Uterus (tissue), 4 donors: ENCODE data around the gene ATL2. TPM values are rescaled to one million over a fixed set of nuclear protein-coding genes. Genes with fewer than 3 reads are reported as not detected.

Experiments
- DNase-seq, 2 donors: peaks; one replicate each; pipeline ENCODE4 v3.0.0-alpha.2; 2019 to 2020
- H3K27ac ChIP-seq, 2 donors: fragments of 200-600 bp; sonication (generic); 1 replicate in 1 of 2; 2 replicates in 1 of 2; pipeline ENCODE4 v1.5.1; 2016 to 2018
- H3K27me3 ChIP-seq, 2 donors: fragments of 200-600 bp; sonication (generic); one replicate each; pipeline ENCODE4 v1.5.1; 2018 to 2019; ENCODE audit warnings: control low read depth in 1 of 2
- H3K36me3 ChIP-seq, 2 donors: fragments of 200-600 bp; sonication (generic); one replicate each; pipeline ENCODE4 v1.5.1; 2019; ENCODE audit warnings: control low read depth in 1 of 2
- H3K4me1 ChIP-seq, 2 donors: fragments of 200-600 bp; sonication (generic); one replicate each; pipeline ENCODE4 v1.5.1; 2018 to 2019; ENCODE audit warnings: control low read depth in 1 of 2
- H3K4me3 ChIP-seq, 2 donors: fragments of 200-600 bp; sonication (generic); 1 replicate in 1 of 2; 2 replicates in 1 of 2; pipeline ENCODE4 v1.5.1; 2018 to 2019; ENCODE audit warnings: mild to moderate bottlenecking in 1 of 2
- H3K9me3 ChIP-seq, 2 donors: fragments of 200-600 bp; sonication (generic); one replicate each; pipeline ENCODE4 v1.5.1; 2019; ENCODE audit warnings: control low read depth in 1 of 2
- CTCF ChIP-seq, 4 experiments: fragments of 200-600 bp in 2 of 4; fragments of 450-650 bp in 2 of 4; sonication (generic) in 2 of 4; IDR thresholded peaks; one replicate each; pipeline ENCODE4 v1.5.1; 2016 to 2019; ENCODE audit warnings: antibody characterized with exemption in 4 of 4, mild to moderate bottlenecking in 2 of 4, moderate library complexity in 1 of 4
- POLR2A ChIP-seq, 2 donors: fragments of 450-650 bp; IDR thresholded peaks; one replicate each; pipeline ENCODE4 v1.6.1; 2016; ENCODE audit warnings: antibody characterized with exemption in 2 of 2, mild to moderate bottlenecking in 1 of 2, moderate library complexity in 1 of 2
- intact Hi-C: fragments of 100-400 bp; cut with DNase I; formaldehyde crosslinking; loops from one replicate; pipeline ENCODE4 v1.15.1; 2023; ENCODE audit warnings: low total_unique reads
- total RNA-seq, 4 donors: library from RNA; depleted of rRNA in 3 of 4; stranded (reverse); fragments of >200 nt in 3 of 4; gene quantifications; one replicate each; pipeline versions ENCODE4 v1.1.0 to v1.2.4, GENCODE V29; 2014 to 2023
- donor health status: DM: yes; HTN: yes; CAD: no.

Gene ATL2
- total RNA-seq, 4 donors from 2014 or later = 90.9 to 404 (median 140) TPM

GRCh38 chr2:38268691-38269327 is 108.3 kb downstream of the ATL2 start:
- intact Hi-C loops = no loop called here
- no peak overlapping the region for H3K4me3 ChIP-seq
- no peak for TF ChIP-seq POLR2A (IDR thresholded peaks at IDR 0.05)
- TF ChIP-seq CTCF (IDR thresholded peaks at IDR 0.05) = no peak
- DNase-seq = no peak
- H3K27me3 ChIP-seq = no peaks in the 10 kb centered on the region
- no peak overlapping the region for H3K27ac ChIP-seq
- no peaks in the 10 kb centered on the region for H3K4me1 ChIP-seq
- no peaks in the 10 kb centered on the region for H3K9me3 ChIP-seq
- no peaks in the 10 kb centered on the region for H3K36me3 ChIP-seq

GRCh38 chr2:38268001-38268400 is 109.1 kb downstream of the ATL2 start:
- TF ChIP-seq POLR2A (IDR thresholded peaks at IDR 0.05) = no peak
- no peak for TF ChIP-seq CTCF (IDR thresholded peaks at IDR 0.05)
- Histone ChIP-seq H3K27ac (no peak overlapping the region), H3K4me3 (no peak overlapping the region), H3K27me3 (no peaks in the 10 kb centered on the region), H3K9me3 (no peaks in the 10 kb centered on the region), H3K4me1 (no peaks in the 10 kb centered on the region), H3K36me3 (no peaks in the 10 kb centered on the region)
- intact Hi-C loops = no loop called here
- no peak for DNase-seq

- no peaks in the 10 kb centered on the region for H3K9me3 ChIP-seq
- no peaks in the 10 kb centered on the region for H3K27me3 ChIP-seq
- DNase-seq = no peak
- H3K36me3 ChIP-seq = no peaks in the 10 kb centered on the region
- intact Hi-C loops = no loop called here
- H3K4me3 ChIP-seq = no peak overlapping the region
- TF ChIP-seq POLR2A (IDR thresholded peaks at IDR 0.05) (no peak), CTCF (IDR thresholded peaks at IDR 0.05) (no peak)
- no peaks in the 10 kb centered on the region for H3K4me1 ChIP-seq
- no peak overlapping the region for H3K27ac ChIP-seq
These were observed 109.7 kb downstream of the ATL2 start for GRCh38 chr2:38267270-38267925.

GRCh38 chr2:38266382-38267061 is 110.6 kb downstream of the ATL2 start:
- no peaks in the 10 kb centered on the region for H3K4me1 ChIP-seq
- H3K9me3 ChIP-seq = no peaks in the 10 kb centered on the region
- H3K27ac ChIP-seq = no peak overlapping the region
- no peaks in the 10 kb centered on the region for H3K27me3 ChIP-seq
- intact Hi-C loops = no loop called here
- no peak for DNase-seq
- no peak overlapping the region for H3K4me3 ChIP-seq
- TF ChIP-seq POLR2A (IDR thresholded peaks at IDR 0.05) (no peak), CTCF (IDR thresholded peaks at IDR 0.05) (no peak)
- no peaks in the 10 kb centered on the region for H3K36me3 ChIP-seq

- peak overlapping the region; percentile 25 to 38 for H3K27ac ChIP-seq
- no peak overlapping the region for H3K4me3 ChIP-seq
- no peak for DNase-seq
- H3K36me3 ChIP-seq = no peaks in the 10 kb centered on the region
- no peaks in the 10 kb centered on the region for H3K9me3 ChIP-seq
- no peaks in the 10 kb centered on the region for H3K4me1 ChIP-seq
- TF ChIP-seq POLR2A (IDR thresholded peaks at IDR 0.05) (no peak), CTCF (IDR thresholded peaks at IDR 0.05) (no peak)
- H3K27me3 ChIP-seq = no peaks in the 10 kb centered on the region
- intact Hi-C loops = no loop called here
These were observed 111.6 kb downstream of the ATL2 start for GRCh38 chr2:38265461-38265860.
